DND-41 (cell line): ENCODE measurements around the gene KCNQ5.

Experiments used
- ATAC-seq: fragments of 200-7000 bp; cut with Tn5 transposase; 3 replicates; pipeline ENCODE4 v1.9.1; 2021; ENCODE audit warnings: low read depth; ENCODE audit not compliant: insufficient read depth
- DNase-seq: peaks from one replicate; pipeline ENCODE4 v3.0.0-alpha.2; 2020
- H2AFZ ChIP-seq: 2 replicates; pipeline ENCODE4 v1.6.0; 2012; ENCODE audit warnings: low read depth, low read length
- H3K27ac ChIP-seq: 2 replicates; pipeline ENCODE4 v1.5.1; 2012; ENCODE audit warnings: low read length, inconsistent platforms
- H3K27me3 ChIP-seq: fragments of 200-600 bp; sonication (generic); 2 replicates; pipeline ENCODE4 v1.6.0; 2012; ENCODE audit warnings: low read length, mild to moderate bottlenecking, inconsistent platforms; ENCODE audit not compliant: insufficient read depth, poor library complexity
- H3K36me3 ChIP-seq: 2 replicates; pipeline ENCODE4 v1.5.1; 2012; ENCODE audit warnings: low read length, inconsistent platforms; ENCODE audit not compliant: insufficient read depth
- H3K4me1 ChIP-seq: 2 replicates; pipeline ENCODE4 v1.5.1; 2012; ENCODE audit warnings: mild to moderate bottlenecking, low read length; ENCODE audit not compliant: insufficient read depth
- H3K4me2 ChIP-seq: 2 replicates; pipeline ENCODE4 v1.6.0; 2012; ENCODE audit warnings: mild to moderate bottlenecking, moderate library complexity, low read length, inconsistent platforms; ENCODE audit not compliant: insufficient read depth
- H3K4me3 ChIP-seq, 2 experiments: fragments of 200-600 bp in 1 of 2; shearing (Covaris generic) in 1 of 2; 2 replicates each; pipeline ENCODE4 v1.5.1; 2012 to 2016; ENCODE audit warnings: inconsistent platforms in 2 of 2, low read length in 2 of 2, mild to moderate bottlenecking in 2 of 2, low read depth in 1 of 2, moderate library complexity in 1 of 2
- H3K79me2 ChIP-seq: 2 replicates; pipeline ENCODE4 v1.6.0; 2012; ENCODE audit warnings: low read length, inconsistent platforms; ENCODE audit not compliant: insufficient read depth
- H3K9ac ChIP-seq: 2 replicates; pipeline ENCODE4 v1.6.0; 2012; ENCODE audit warnings: low read depth, mild to moderate bottlenecking, inconsistent platforms, low read length, moderate library complexity
- H3K9me3 ChIP-seq: 2 replicates; pipeline ENCODE4 v1.5.1; 2012; ENCODE audit warnings: low read length, moderate library complexity, mild to moderate bottlenecking, inconsistent platforms; ENCODE audit not compliant: insufficient read depth, severe bottlenecking
- H4K20me1 ChIP-seq: 2 replicates; pipeline ENCODE4 v1.6.0; 2012; ENCODE audit warnings: low read length; ENCODE audit not compliant: insufficient read depth
- CTCF ChIP-seq: IDR thresholded peaks from 2 replicates; pipeline ENCODE4 v1.5.1; 2012; ENCODE audit warnings: borderline replicate concordance, low read length, moderate library complexity, mild to moderate bottlenecking; ENCODE audit not compliant: poor library complexity, severe bottlenecking; ENCODE audit errors: extremely low read depth
- EZH2 ChIP-seq: IDR thresholded peaks from 3 replicates; pipeline ENCODE4 v1.6.1; 2012; ENCODE audit warnings: borderline replicate concordance, low read depth, mild to moderate bottlenecking, moderate library complexity, low read length, inconsistent platforms; ENCODE audit not compliant: severe bottlenecking

The KCNQ5 gene

DNA sequence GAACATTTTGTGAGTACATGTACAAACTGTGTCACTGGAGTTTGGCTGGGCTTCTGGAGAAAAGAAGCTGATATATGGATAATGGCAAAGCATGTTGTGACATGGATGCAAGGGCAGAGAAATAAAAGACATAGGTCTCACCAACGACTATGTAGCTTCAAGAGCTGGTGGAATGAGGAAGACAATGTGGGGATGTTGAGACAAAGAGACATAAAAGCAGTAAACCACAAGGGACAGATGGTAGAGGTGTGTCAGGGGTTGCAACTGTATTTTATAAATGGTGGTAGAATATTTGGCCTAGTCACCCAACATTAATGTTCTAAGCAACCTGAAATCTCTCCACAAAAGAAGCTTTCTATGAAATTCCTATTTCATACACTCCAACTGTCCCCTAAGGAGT is 199.0 kb downstream of the KCNQ5 start:
- no peaks in the 10 kb centered on the region for H3K27me3 ChIP-seq
- H4K20me1 ChIP-seq, result no peaks in the 10 kb centered on the region; the same call in 1 of the 2 replicates
- peaks cover 20% of the 10 kb centered on the region for H3K4me1 ChIP-seq
- H3K36me3 ChIP-seq, result no peaks in the 10 kb centered on the region
- DNase-seq, result peak; percentile 10
- no peak overlapping the region for H3K27ac ChIP-seq
- ATAC-seq, result peak; percentile 83
- no peaks in the 10 kb centered on the region for H3K9me3 ChIP-seq
- no peak overlapping the region for H3K4me2 ChIP-seq
- H3K79me2 ChIP-seq, result no peaks in the 10 kb centered on the region
- no peak overlapping the region for H3K9ac ChIP-seq
- no peak overlapping the region for H3K4me3 ChIP-seq
- no peak overlapping the region for H2AFZ ChIP-seq
- TF ChIP-seq CTCF, result no peak
- no peak for TF ChIP-seq EZH2

DNA sequence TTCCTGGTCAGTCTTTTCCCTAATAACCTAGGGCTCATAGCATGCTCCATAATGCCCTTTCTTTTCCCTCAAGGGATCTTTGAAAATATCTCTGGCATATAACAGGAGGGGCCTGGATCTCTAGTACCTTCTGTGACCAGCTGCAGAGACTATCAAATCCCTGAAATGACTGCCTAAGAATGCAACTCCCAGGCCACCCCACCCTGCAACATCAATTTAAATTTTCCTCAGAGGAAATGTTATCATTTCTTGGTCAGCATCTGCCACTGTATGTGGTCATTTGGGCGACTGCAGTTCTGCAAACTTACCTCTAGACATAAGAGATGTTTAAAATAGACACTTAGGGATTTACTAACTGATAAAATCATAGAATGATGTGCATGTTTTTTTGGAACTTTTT is 200.2 kb downstream of the KCNQ5 start:
- peaks cover 20% of the 10 kb centered on the region for H3K4me1 ChIP-seq
- H2AFZ ChIP-seq, result no peak overlapping the region
- H3K79me2 ChIP-seq, result no peaks in the 10 kb centered on the region
- ATAC-seq (no peak), DNase-seq (no peak)
- no peak overlapping the region for H3K4me3 ChIP-seq
- H3K36me3 ChIP-seq, result no peaks in the 10 kb centered on the region
- no peak overlapping the region for H3K4me2 ChIP-seq
- no peaks in the 10 kb centered on the region; the same call in 1 of the 2 replicates for H4K20me1 ChIP-seq
- H3K27ac ChIP-seq, result no peak overlapping the region
- no peak for TF ChIP-seq CTCF
- TF ChIP-seq EZH2, result no peak
- no peaks in the 10 kb centered on the region for H3K9me3 ChIP-seq
- no peak overlapping the region for H3K9ac ChIP-seq
- H3K27me3 ChIP-seq, result no peaks in the 10 kb centered on the region

DNA sequence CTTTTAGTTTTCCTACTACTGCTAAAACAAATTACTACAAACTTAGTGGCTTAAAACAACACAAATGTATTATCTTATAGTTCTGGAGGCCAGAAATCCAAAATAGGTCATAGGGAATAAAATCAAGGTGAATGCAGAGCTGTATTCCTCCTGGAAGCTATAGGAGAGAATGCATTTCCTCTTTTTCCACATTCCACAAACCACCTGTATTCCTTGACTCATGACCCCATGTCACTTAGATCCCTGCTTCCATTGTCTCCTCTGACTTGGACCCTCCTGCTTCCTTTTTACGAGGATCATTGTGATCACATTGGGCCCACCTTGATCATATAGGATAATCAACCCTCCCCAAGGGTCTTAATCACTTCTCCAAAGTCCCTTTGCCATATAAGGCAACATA is 200.8 kb downstream of the KCNQ5 start:
- ATAC-seq (no peak), DNase-seq (no peak)
- Histone ChIP-seq H3K9me3 (no peaks in the 10 kb centered on the region), H3K4me2 (no peak overlapping the region), H3K4me1 (peaks cover 20% of the 10 kb centered on the region), H3K27me3 (no peaks in the 10 kb centered on the region), H3K9ac (no peak overlapping the region), H4K20me1 (no peaks in the 10 kb centered on the region; the same call in 1 of the 2 replicates), H2AFZ (no peak overlapping the region), H3K79me2 (no peaks in the 10 kb centered on the region), H3K36me3 (no peaks in the 10 kb centered on the region), H3K4me3 (no peak overlapping the region), H3K27ac (no peak overlapping the region)
- TF ChIP-seq CTCF (no peak), EZH2 (no peak)

DNA sequence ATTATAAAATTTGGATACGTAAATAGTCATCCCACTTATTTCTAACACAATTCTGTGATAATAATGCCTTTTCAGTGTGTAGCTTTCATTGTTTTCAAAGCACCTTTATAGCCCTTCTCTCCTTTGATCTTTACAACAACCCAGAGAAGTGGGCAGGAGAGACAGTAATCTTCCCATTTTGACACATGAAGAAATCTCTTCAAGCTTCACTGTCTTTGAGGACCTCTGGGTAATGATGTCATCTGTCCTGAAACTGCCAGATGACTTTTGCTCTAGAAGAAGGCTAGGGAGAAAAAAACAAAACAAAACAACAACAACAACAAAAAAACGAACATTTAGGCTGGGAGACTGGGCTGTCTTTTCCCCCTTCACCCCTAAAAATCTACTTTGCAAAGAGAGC is 203.0 kb downstream of the KCNQ5 start:
- Histone ChIP-seq H3K36me3 (no peaks in the 10 kb centered on the region), H3K9me3 (no peaks in the 10 kb centered on the region), H3K4me3 (no peak overlapping the region), H3K27ac (no peak overlapping the region), H3K79me2 (no peaks in the 10 kb centered on the region), H4K20me1 (no peaks in the 10 kb centered on the region; the same call in 1 of the 2 replicates), H3K4me1 (peaks cover 15% of the 10 kb centered on the region), H2AFZ (no peak overlapping the region), H3K4me2 (no peak overlapping the region), H3K27me3 (no peaks in the 10 kb centered on the region), H3K9ac (no peak overlapping the region)
- no peak for TF ChIP-seq CTCF
- no peak for TF ChIP-seq EZH2
- no peak for ATAC-seq
- no peak for DNase-seq
